IMR-90 (cell line): ENCODE measurements around the gene CRIP1. TPM values are rescaled to one million over a fixed set of nuclear protein-coding genes. Genes with fewer than 3 reads are reported as not detected.

ENCODE experiments used
- ATAC-seq: fragments of 200-7000 bp; cut with Tn5 transposase; 2 replicates; pipeline ENCODE4 v1.9.1; 2020; ENCODE audit warnings: low read depth, mild to moderate bottlenecking, moderate library complexity
- BruUV-seq: library from RNA; stranded (reverse); fragments of 400-500 nt; replicated peaks from 2 replicates; lab custom pipeline; 2021; lab: Mats Ljungman, UMichigan
- CTCF ChIA-PET: fragments of 300-600 bp; formaldehyde crosslinking; extraction: SDS; loops from one replicate; lab custom pipeline; 2021; ENCODE audit warnings: antibody characterized with exemption; lab: Yijun Ruan, JAX
- POLR2A ChIA-PET: fragments of 300-600 bp; sonication (Branson Sonifier 250); formaldehyde crosslinking; loops from one replicate; lab custom pipeline; 2022; ENCODE audit warnings: antibody characterized with exemption; ENCODE audit not compliant: unreplicated experiment; lab: Charles Lee
- DNase-seq: peaks from one replicate; pipeline ENCODE4 v3.0.0; 2013
- H2AFZ ChIP-seq: replicated peaks from 2 replicates; pipeline ENCODE3; 2013; ENCODE audit warnings: low read length, mild to moderate bottlenecking; ENCODE audit not compliant: poor library complexity
- H2AK5ac ChIP-seq: 2 replicates; pipeline ENCODE4 v1.6.1; 2013; ENCODE audit warnings: low read depth, low read length, inconsistent platforms
- H2AK9ac ChIP-seq: replicated peaks from 2 replicates; pipeline ENCODE3; 2013; ENCODE audit warnings: mild to moderate bottlenecking, low read depth, low read length, moderate library complexity; ENCODE audit not compliant: poor library complexity
- H2BK120ac ChIP-seq: 2 replicates; pipeline ENCODE4 v1.6.1; 2013; ENCODE audit warnings: low read depth, low read length, inconsistent platforms
- H2BK15ac ChIP-seq: 3 replicates; pipeline ENCODE4 v1.6.1; 2013; ENCODE audit warnings: low read depth, low read length, inconsistent platforms
- H2BK20ac ChIP-seq: 2 replicates; pipeline ENCODE4 v1.6.1; 2013; ENCODE audit warnings: low read depth, mild to moderate bottlenecking, inconsistent platforms, low read length, moderate library complexity
- H2BK5ac ChIP-seq: 2 replicates; pipeline ENCODE4 v1.6.1; 2013; ENCODE audit warnings: mild to moderate bottlenecking, low read depth, low read length, inconsistent platforms; ENCODE audit not compliant: poor library complexity, severe bottlenecking
- H3K14ac ChIP-seq: replicated peaks from 2 replicates; pipeline ENCODE4 v1.6.1; 2013; ENCODE audit warnings: low read depth, low read length, inconsistent platforms
- H3K18ac ChIP-seq: 2 replicates; pipeline ENCODE4 v1.6.1; 2013; ENCODE audit warnings: low read depth, low read length, control low read depth
- H3K23ac ChIP-seq: 2 replicates; pipeline ENCODE4 v1.6.1; 2013; ENCODE audit warnings: low read depth, low read length, inconsistent platforms
- H3K27ac ChIP-seq: 2 replicates; pipeline ENCODE4 v1.5.1; 2013; ENCODE audit warnings: mild to moderate bottlenecking, control low read depth, low read length; ENCODE audit not compliant: insufficient read depth
- H3K27me3 ChIP-seq: 2 replicates; pipeline ENCODE4 v1.6.1; 2013; ENCODE audit warnings: low read length; ENCODE audit not compliant: control insufficient read depth, insufficient read depth
- H3K36me3 ChIP-seq: 2 replicates; pipeline ENCODE4 v1.6.1; 2013; ENCODE audit warnings: low read length, mixed read lengths; ENCODE audit not compliant: control insufficient read depth, insufficient read depth
- H3K4ac ChIP-seq: 2 replicates; pipeline ENCODE4 v1.6.1; 2013; ENCODE audit warnings: low read depth, low read length, inconsistent platforms
- H3K4me1 ChIP-seq: 2 replicates; pipeline ENCODE4 v1.6.1; 2013; ENCODE audit warnings: low read length, mixed read lengths; ENCODE audit not compliant: control insufficient read depth, insufficient read depth
- H3K4me2 ChIP-seq: 2 replicates; pipeline ENCODE4 v1.6.1; 2013; ENCODE audit warnings: low read depth, mild to moderate bottlenecking, control low read depth, low read length, moderate library complexity
- H3K4me3 ChIP-seq: 2 replicates; pipeline ENCODE4 v1.5.1; 2013; ENCODE audit warnings: low read depth, mild to moderate bottlenecking, control low read depth, low read length, moderate library complexity; ENCODE audit not compliant: insufficient read depth
- H3K56ac ChIP-seq: 2 replicates; pipeline ENCODE4 v1.6.1; 2013; ENCODE audit warnings: low read length, inconsistent platforms; ENCODE audit not compliant: insufficient read depth; ENCODE audit errors: extremely low read depth
- H3K79me1 ChIP-seq, 2 experiments: 2 replicates each; pipeline ENCODE4 v1.6.1; 2013; ENCODE audit warnings: low read length in 2 of 2, inconsistent platforms in 1 of 2, low read depth in 1 of 2
- H3K9ac ChIP-seq: 2 replicates; pipeline ENCODE4 v1.6.1; 2013; ENCODE audit warnings: low read depth, low read length, control low read depth
- H3K9me1 ChIP-seq: 2 replicates; pipeline ENCODE4 v1.6.1; 2013; ENCODE audit warnings: low read length, inconsistent platforms; ENCODE audit not compliant: insufficient read depth
- H3K9me3 ChIP-seq: 2 replicates; pipeline ENCODE4 v1.6.1; 2013; ENCODE audit warnings: low read length; ENCODE audit not compliant: control insufficient read depth, insufficient read depth
- H4K20me1 ChIP-seq: 2 replicates; pipeline ENCODE4 v1.6.1; 2013; ENCODE audit warnings: low read length, inconsistent platforms; ENCODE audit not compliant: insufficient read depth
- H4K5ac ChIP-seq: 2 replicates; pipeline ENCODE4 v1.6.1; 2013; ENCODE audit warnings: mild to moderate bottlenecking, low read depth, low read length, control low read depth
- H4K8ac ChIP-seq, 2 experiments: 2 replicates each; pipeline ENCODE4 v1.6.1; 2013; ENCODE audit warnings: low read depth in 2 of 2, low read length in 2 of 2, control low read depth in 1 of 2, inconsistent platforms in 1 of 2
- H4K91ac ChIP-seq: 2 replicates; pipeline ENCODE4 v1.6.1; 2013; ENCODE audit warnings: low read depth, low read length, inconsistent platforms; ENCODE audit not compliant: insufficient read depth
- CHD1 ChIP-seq: IDR thresholded peaks from 2 replicates; pipeline ENCODE4 v1.6.1; 2012; ENCODE audit warnings: low read depth, low read length, improper control_type of control experiment
- NFE2L2 ChIP-seq: fragments of 150-350 bp; IDR thresholded peaks from 2 replicates; pipeline ENCODE4 v1.6.1; 2016; ENCODE audit warnings: low read depth, mild to moderate bottlenecking, low read length
- SMC3 ChIP-seq: fragments of 150-350 bp; IDR thresholded peaks from 2 replicates; pipeline ENCODE4 v1.6.1; 2016; ENCODE audit warnings: low read depth, mild to moderate bottlenecking, antibody characterized with exemption, low read length, moderate library complexity
- WGBS, 2 experiments: methylation state at CpG; one replicate each; pipeline versions ENCODE4 v1.1.5 to v1.1.7; 2013; ENCODE audit warnings: missing lambda C conversion rate in 2 of 2; ENCODE audit not compliant: insufficient read length in 1 of 2; ENCODE audit errors: extremely low coverage in 2 of 2; 5-methylcytosine and 5-hydroxymethylcytosine counted together
- dilution Hi-C: fragments of 300-500 bp; cut with HindIII; formaldehyde crosslinking; loops from one replicate; pipeline ENCODE4 v1.14.3; 2018; ENCODE audit warnings: low sequenced_read_pairs; ENCODE audit not compliant: unreplicated experiment
- in situ Hi-C: fragments of 300-500 bp; cut with MboI; formaldehyde crosslinking; loops from 3 replicates; pipeline ENCODE4 v1.14.3; 2019; ENCODE audit warnings: low sequenced_read_pairs, inconsistent platforms, mixed read lengths
- intact Hi-C: fragments of 100-400 bp; cut with micrococcal nuclease; formaldehyde crosslinking; loops from 2 replicates; pipeline ENCODE4 v1.10.0; 2022
- polyA plus RNA-seq, 3 experiments: library from polyadenylated mRNA; depleted of rRNA; stranded (reverse); fragments of >200 nt; gene quantifications; 2 replicates each; pipeline ENCODE4 v1.2.3, GENCODE V29; 2012; ENCODE audit warnings: low replicate concordance in 1 of 3
- total RNA-seq: library from RNA; depleted of rRNA; stranded (reverse); fragments of >200 nt; gene quantifications from 2 replicates; pipeline ENCODE4 v1.2.3, GENCODE V29; 2012

CRIP1 gene
- total and polyA plus RNA-seq, 2 of the 4 experiments (the other 2 are of a cell fraction) = 0.21 TPM; not detected in 1

DNA sequence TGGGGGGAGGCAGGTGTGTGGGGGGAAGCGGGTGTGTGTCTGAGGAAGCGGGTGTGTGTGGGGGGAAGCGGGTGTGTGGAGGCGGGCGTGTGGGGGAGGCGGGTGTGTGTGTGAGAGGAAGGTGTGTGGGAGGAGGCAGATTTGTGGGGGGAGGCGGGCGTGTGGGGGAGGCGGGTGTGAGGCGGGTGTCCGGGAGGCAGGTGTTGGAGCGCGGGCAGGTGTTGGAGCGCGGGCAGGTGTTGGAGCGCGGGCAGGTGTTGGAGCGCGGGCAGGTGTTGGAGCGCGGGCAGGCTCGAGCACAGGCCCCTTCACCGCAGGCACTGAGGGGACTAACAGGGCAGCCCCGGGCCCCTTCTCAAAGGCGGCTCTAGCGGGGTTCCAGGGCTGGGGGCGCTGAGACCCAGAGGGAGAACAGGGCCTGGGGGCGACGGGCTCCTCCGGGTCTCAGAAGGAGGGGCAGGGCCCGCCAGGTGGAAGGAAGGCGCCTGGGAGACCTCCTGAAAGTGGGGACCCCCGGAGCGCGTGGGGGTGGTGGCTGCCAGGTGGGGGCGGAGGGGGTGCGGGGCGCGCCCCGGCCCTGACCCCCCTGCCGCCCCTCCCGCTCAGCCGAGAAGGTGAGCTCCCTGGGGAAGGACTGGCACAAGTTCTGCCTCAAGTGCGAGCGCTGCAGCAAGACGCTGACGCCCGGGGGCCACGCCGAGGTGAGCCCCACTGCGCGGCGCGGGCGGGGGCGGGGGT, 8.9 kb upstream of the CRIP1 start:
- Histone ChIP-seq H3K4me2 (no peak overlapping the region), H2BK20ac (no peak overlapping the region), H3K4me3 (no peak overlapping the region), H3K9ac (no peak overlapping the region), H3K18ac (no peak overlapping the region), H3K79me1 (peaks cover 0 to 23% of the 10 kb centered on the region in 2 experiments; a peak in 1 of 4 replicates), H4K5ac (no peak overlapping the region), H2BK15ac (no peak overlapping the region), H3K27ac (no peak overlapping the region), H4K91ac (no peak overlapping the region), H3K36me3 (no peaks in the 10 kb centered on the region), H3K27me3 (no peaks in the 10 kb centered on the region), H3K14ac (no peak overlapping the region), H3K23ac (no peak overlapping the region), H3K9me1 (peaks cover 6% of the 10 kb centered on the region), H3K56ac (no peak overlapping the region), H2AFZ (no peak overlapping the region), H2BK120ac (no peak overlapping the region), H2BK5ac (no peak overlapping the region), H3K9me3 (no peaks in the 10 kb centered on the region), H2AK5ac (no peak overlapping the region), H4K8ac (no peak overlapping the region), H2AK9ac (no peak overlapping the region), H3K4ac (no peak overlapping the region), H4K20me1 (peaks cover 7% of the 10 kb centered on the region; the same call in 1 of the 2 replicates), H3K4me1 (peaks cover 29% of the 10 kb centered on the region)
- intact Hi-C loops = no loop called here
- POLR2A ChIA-PET = no interaction called here
- in situ Hi-C loops = no loop called here
- TF ChIP-seq NFE2L2 (no peak), SMC3 (no peak), CHD1 (no peak)
- DNase-seq (no peak), ATAC-seq (no peak)
- 69% methylated on average over 26 of the region's 56 CpGs; no CpG with 5 or more reads in 1 of the 2 experiments for WGBS, 2 experiments
- CTCF ChIA-PET = no interaction called here
- BruUV-seq = no TSS peak
- dilution Hi-C loops = no loop called here
